ENCODE results near the gene ZBTB25.

Gene ZBTB25

GRCh38 chr14:64515053-64515452 lies 11.4 kb upstream of the ZBTB25 start:
- no peak for DNase-seq

GRCh38 chr14:64513271-64513670 lies 9.6 kb upstream of the ZBTB25 start:
- DNase-seq: no peak

DNA sequence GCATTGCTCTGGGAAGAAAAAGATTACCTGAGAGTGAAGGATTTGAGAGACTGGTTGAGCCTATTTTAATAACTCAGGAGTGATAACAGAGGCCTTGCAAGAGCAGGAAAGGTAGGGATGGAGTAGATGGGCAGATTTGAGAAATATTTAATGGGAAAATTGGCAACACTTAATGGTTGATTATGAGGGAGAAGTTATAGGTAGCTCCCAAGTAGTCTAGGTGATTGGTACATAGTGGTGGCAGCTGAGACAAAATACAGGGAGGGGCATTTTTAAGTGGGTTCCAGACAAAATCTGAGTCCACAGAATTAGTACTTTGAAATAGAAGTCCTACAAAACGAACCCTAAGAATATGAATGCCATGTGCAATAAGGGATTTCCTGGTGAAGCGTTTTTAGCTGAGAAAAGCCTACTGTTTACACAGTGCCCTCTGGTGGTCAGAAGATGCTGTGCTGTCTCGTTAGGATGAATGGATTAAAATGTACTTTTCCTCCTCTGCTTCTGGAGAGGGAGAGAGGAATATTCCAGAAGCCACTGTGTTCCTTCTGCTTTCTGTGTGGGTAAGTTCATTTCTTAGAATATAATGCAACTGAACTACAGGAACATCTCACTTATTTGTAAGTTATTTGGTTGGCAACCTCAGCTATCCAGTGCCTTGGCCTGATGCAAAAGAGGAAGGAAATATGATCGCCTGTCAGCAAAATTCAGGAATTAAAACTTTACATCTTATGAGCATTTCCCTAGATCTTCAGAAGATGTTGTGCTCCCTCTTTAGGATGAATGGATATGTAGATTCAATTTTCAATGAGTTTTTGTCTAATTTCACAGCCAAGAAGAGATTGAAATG lies 7.4 kb upstream of the ZBTB25 start:
- peak; percentile 63 for DNase-seq

DNA sequence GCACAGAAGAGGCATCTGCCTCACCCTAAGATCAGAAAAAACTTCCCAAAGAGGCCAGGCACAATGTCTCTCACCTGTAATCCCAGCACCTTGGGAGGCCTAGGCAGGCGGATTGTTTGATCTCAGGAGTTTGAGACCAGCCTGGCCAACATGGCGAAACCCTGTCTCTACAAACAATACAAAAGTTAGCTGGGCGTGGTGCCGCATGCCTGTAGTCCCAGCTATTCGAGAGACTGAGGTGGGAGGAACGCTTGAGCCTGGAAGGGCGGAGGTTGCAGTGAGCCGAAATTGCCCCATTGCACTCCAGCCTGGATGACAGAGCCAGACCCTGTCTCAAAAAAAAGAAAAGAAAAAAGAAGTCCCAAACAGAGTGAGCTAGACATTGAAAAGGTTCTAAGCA lies 5.4 kb upstream of the ZBTB25 start:
- DNase-seq: no peak

GRCh38 chr14:64508215-64508776 lies 4.7 kb upstream of the ZBTB25 start:
- DNase-seq: no peak

- DNase-seq: no peak
Observed at GRCh38 chr14:64507376-64508156, 3.9 kb upstream of the ZBTB25 start.

DNA sequence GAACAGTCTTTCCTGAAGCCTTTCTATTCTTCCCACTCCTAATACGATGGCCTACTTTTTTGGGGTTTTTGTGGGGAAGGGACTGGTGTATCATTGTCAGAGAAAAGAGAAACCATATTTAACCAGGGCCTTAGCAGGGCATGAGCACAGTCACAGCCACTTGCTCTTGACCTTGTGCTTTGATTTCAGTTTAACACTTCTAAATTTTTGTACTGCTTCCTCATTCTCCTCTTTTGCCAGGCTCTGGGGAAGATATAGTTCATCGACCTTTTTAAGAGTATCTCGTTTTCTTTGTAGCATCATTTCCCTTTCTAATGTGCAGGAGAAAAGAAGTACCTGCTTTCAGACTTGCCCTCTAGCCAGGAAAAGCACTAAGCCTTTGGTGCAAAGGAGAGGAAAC lies 3.1 kb upstream of the ZBTB25 start:
- DNase-seq: no peak

DNA sequence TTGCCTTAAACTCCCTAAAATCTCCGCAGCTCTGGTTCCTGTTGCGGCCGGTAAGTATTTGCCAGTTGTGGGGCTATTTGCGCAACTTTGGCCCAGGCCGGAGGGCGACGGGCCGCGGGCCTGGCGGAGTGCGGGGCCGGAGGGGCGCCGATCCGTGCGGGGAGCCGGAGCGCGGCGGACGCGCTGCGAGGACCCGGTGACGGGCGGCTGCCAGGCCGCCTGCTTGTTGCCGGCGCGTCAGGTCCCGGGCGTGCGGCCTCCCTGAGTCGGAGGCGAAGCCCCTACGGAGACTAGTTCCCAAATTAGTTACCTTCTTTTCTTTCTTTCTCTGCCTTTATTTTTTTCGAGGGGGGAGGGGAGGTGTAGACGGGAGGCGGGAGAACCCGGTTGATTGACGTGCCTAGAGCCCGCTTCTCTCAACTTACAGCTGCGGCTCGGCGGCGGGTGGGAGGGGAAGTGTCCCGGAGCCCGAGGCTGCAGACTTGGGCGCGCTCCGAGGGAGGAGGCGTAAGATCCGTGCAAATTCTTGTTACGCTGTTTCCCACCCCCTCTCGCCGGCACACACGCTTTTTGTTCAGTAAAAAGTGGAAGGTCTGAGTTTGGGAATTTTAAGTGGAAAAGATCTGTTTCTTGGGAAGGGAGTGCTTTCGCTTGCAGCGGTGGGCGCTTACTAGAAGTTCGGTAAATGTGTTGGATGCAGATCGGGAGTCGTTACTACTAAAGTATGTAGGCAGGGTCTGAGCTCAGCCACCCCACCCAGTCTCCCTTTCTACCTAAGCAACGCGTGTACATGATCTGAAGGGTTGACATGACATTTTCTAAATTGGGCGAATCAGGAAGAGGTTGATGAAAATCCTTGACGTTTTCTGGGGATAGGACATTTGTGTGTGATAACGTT lies 1.5 kb upstream of the ZBTB25 start:
- peak; percentile 80 for DNase-seq

- DNase-seq: peak; percentile 78
Observed at GRCh38 chr14:64504310-64504896, 765 bp upstream of the ZBTB25 start, which contains the start of gene ZBTB1. ZBTB1 (plus strand) TSS chr14:64504770; CDS start chr14:64521505, 16,735 bp downstream.

- peak; percentile 14 for DNase-seq
Observed at GRCh38 chr14:64502887-64503433, 678 bp downstream of the ZBTB25 start.

- DNase-seq: peak; percentile 6
Observed at GRCh38 chr14:64502456-64502855, 1.2 kb downstream of the ZBTB25 start.

DNA sequence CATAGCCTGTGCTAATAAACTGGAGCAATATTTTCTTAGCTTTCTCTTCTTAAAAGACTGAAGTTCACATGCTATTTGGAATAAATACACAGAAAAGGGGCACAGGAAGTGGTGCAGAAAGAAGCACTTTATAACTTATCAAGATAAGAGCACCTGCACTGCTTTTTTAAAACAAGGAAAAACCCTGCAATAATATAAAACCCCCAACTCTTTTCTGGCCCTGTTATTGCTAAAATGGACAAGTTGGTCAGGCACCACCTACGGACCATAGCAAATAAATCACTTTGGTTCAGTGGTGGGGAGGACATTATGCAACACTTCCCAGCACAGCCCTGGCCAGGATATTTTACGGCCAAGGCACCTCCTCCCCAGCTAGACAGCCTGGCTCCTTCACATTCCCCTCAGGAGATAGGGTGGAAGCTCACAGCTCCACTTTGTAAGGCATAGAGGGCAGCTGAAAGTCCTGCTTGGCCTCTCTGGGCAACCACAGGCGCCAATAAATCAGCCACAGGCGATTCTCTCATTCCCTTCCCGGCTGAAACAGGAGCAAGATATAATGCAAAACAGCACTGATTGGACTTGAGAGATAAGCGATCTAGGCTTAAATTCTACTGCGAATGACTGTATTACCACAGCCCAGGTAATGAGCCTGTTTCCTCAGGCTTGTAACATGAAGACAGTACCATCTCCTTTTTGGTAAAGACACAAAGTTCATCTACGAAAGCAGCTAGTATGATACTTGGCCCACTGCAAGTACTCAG lies 2.0 kb downstream of the ZBTB25 start:
- DNase-seq: peak; percentile 8

DNA sequence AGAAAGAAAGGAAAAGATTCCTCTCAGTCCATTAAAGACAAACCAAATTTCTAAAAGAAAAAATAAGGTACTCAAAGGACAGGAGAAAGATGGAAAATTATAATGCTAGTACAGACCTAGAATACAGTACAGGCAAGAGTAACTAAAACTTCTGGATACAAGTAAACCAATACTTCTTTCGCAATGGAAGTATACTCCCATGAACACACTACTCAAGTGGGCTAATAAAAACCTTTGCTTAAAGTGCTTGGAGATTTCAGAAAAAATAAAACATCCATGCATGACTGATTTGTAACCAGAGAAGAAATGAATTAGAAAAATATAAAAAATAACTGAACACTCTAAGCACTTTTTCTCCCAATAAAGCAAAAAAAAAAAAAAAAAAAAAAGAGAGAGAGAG lies 3.5 kb downstream of the ZBTB25 start:
- DNase-seq: no peak

DNA sequence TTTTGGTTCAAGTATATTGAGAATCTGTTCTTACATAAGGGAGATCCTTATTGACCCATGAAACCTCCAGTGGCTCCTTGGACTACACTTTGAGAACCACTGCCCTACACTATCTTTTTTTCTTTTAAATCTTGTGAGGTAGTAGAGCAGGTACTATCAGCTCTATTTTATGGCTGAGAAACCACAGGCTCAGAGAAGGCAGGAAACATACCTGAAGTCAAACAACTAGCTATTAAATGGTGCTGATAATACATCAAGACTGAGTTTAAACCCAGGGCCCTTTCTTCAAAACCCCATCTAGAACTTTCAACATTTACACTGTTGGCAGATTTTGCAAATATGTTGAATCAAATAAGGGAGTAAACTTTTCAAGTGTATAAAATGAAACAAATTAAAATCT lies 6.9 kb downstream of the ZBTB25 start:
- no peak for DNase-seq

DNA sequence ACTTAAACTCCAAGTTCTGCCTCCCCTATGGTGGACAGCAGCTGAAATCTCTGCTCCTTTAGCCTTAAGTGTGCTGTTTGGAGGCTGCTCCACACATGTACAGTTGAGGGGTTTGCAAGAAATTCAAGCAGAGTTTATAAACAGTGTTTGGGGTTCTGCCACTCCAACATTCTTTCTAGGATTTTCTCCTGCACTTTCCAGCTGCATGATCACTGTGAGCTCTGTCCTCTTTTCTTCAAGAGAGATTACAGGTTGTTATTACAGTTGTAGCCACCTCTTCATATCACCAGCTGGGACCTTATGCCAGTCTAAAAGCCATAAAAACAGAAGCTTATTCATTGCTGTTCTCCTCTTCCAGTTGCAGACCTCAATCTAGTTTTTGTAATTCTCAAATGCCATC lies 8.4 kb downstream of the ZBTB25 start:
- DNase-seq: no peak

DNA sequence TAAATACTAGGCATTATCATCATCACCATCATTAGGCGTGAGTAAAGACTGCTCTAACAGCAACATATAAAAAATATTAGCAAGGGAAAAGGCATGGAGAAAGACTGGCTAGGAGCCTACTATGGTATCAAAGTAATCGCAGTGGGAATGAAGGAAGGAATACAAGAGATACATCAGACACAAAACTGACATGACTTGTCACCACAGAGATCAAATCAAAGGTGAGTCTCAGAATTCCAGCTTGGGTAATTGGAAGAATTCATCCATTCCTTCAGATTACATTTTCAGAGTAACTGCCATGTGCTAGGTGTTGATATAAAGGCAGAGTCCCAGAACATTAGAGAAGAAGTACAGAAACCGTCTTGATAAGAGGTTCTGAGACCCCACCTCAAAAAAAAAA lies 10.2 kb downstream of the ZBTB25 start:
- no peak for DNase-seq

DNA sequence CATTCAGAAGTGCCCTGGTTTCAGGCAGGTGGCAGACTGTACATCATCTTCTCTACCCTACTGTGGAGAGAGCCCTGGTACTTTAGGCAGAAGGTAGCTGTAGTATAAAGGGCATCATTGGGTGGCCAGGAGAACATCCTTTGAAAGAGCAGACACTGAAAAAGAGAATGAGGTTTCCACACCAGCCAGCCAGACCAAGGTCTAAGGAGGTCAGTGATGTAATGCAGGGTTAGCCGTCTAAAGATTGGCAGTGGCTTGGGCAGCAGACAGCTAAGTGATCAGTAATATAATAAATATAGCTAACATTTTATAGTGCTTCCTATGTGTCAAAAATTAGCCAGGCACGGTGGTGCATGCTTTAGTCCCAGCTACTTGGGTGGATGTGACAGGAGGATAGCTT lies 12.0 kb downstream of the ZBTB25 start:
- no peak for DNase-seq

- no peak for DNase-seq
Observed at GRCh38 chr14:64488590-64489099, 15.0 kb downstream of the ZBTB25 start.

- no peak for DNase-seq
Observed at GRCh38 chr14:64478634-64479250, 24.9 kb downstream of the ZBTB25 start.

GRCh38 chr14:64476438-64476837 lies 27.2 kb downstream of the ZBTB25 start:
- no peak for DNase-seq
